ENCODE measurements around the gene RAB31. TPM values are rescaled to one million over a fixed set of nuclear protein-coding genes. Genes with fewer than 3 reads are reported as not detected.
A peak's percentile ranks its signal among the peaks of the same experiment; 100 is the strongest.

The RAB31 gene
- total RNA-seq, 4 donors from 2014 or later, result 51.1 to 79.3 (median 67.9) TPM

GRCh38 chr18:9871244-9871746 is 163.2 kb downstream of the RAB31 start:
- TF ChIP-seq CTCF (IDR thresholded peaks at IDR 0.05), result no peak
- DNase-seq (ENCODE audit: low spot score), result no peak

GRCh38 chr18:9872823-9873222 is 164.7 kb downstream of the RAB31 start:
- TF ChIP-seq CTCF (IDR thresholded peaks at IDR 0.05), result no peak
- ATAC-seq (ENCODE audit: low FRiP score), result no peak

More at GRCh38 chr18:9871244-9871746, 163.2 kb downstream of the RAB31 start:
- no peak for ATAC-seq (ENCODE audit: low FRiP score)

GRCh38 chr18:9874728-9875127 is 166.6 kb downstream of the RAB31 start:
- no peak for TF ChIP-seq CTCF (IDR thresholded peaks at IDR 0.05)
- no peak for DNase-seq (ENCODE audit: low spot score)
- no peak for ATAC-seq (ENCODE audit: low FRiP score)

More at GRCh38 chr18:9872823-9873222, 164.7 kb downstream of the RAB31 start:
- no peak for DNase-seq (ENCODE audit: low spot score)

GRCh38 chr18:9876212-9876866 is 168.2 kb downstream of the RAB31 start:
- no peak for ATAC-seq (ENCODE audit: low FRiP score)
- DNase-seq (ENCODE audit: low spot score), result no peak
- no peak for TF ChIP-seq CTCF (IDR thresholded peaks at IDR 0.05)

- TF ChIP-seq CTCF (IDR thresholded peaks at IDR 0.05), result no peak
- ATAC-seq (ENCODE audit: low FRiP score) (peak; percentile 93), DNase-seq (ENCODE audit: low spot score) (no peak)
Observed at GRCh38 chr18:9876867-9877654, 169.0 kb downstream of the RAB31 start.

GRCh38 chr18:9877655-9878014 is 169.5 kb downstream of the RAB31 start:
- no peak for TF ChIP-seq CTCF (IDR thresholded peaks at IDR 0.05)
- no peak for DNase-seq (ENCODE audit: low spot score)
- ATAC-seq (ENCODE audit: low FRiP score), result no peak

Data from omental fat pad (tissue), 4 donors.